Measurements from ENCODE around the gene SHISA3.

The SHISA3 gene

DNA sequence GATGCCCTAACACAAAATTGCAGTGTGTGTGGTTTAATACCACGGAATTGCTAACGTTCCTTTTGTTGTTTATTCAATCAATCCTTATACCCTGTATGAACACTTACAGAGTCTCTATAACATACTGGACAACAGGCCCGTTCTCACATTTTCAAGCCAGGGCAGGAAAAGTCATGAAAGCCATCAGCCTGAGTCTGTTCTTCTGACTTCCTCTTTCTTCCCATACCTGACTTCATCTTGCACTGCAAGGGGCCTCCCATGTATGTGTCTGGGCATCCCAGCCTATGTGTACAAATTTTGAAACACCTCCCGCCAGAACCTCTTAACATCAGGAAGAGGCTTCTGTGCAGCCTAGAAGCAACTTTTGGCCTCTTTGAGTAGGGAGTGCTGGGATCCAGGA, 4.9 kb upstream of the SHISA3 start:
- DNase-seq, result no peak

DNA sequence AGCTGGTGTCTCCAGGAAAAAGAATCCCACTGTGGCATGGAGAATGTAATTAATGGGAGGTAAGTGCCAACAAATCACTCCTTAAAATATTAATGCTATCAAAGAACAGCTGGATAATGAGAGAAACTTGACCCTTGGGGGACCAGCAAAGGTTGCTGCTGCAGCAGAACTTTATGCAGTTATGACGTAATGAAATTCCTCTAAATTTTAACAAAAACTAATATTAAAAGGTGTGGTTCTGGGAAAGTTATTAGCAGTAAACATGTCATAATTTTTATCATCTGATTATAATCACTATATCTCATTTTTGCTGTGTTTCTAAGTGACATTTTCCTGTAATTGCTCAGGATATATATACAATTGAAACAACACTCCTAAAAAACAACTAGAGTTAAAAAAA, 1.7 kb upstream of the SHISA3 start:
- no peak for DNase-seq

DNA sequence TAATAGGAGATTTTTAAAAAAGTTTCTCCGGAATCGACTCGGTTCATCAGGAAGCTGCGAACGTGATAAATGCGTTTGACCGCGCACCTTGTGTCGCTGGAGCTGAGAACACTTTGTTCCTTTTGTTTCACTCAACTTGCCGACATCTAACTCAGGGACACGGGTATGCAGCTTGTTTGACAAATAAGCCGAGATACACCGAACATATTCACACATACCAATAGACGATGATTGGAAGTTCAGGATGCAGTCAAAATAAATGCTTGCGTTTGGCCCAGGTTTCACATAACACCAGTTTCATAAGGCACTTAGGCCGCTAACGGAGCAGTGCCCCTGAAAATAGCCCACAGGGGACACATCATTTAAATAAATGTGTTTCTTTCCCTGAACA, 932 bp upstream of the SHISA3 start:
- DNase-seq, result no peak

DNA sequence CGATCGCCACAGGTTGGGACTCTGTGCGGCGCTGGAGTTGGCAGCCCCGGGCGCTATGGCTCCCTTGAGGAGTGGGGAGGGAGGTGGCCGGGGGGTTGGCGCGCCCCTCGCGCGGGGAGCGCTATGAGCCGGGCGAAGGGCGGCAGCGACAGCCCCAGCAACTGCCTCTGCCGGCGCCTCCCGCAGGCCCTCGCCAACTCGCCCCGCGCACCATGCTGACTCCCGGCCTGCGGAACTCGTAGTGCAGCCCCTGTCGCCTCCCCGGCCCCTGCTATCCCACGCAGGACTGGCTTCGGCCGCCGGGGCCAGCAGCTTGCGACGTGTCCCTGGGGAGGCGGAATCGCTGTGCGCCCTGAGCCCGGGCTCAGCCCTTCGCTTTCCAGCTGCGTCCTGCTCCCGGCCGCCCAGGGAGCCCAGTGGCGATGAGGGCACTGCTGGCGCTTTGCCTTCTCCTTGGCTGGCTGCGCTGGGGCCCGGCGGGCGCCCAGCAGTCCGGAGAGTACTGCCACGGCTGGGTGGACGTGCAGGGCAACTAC, 415 bp downstream of the SHISA3 start:
- no peak for DNase-seq

DNA sequence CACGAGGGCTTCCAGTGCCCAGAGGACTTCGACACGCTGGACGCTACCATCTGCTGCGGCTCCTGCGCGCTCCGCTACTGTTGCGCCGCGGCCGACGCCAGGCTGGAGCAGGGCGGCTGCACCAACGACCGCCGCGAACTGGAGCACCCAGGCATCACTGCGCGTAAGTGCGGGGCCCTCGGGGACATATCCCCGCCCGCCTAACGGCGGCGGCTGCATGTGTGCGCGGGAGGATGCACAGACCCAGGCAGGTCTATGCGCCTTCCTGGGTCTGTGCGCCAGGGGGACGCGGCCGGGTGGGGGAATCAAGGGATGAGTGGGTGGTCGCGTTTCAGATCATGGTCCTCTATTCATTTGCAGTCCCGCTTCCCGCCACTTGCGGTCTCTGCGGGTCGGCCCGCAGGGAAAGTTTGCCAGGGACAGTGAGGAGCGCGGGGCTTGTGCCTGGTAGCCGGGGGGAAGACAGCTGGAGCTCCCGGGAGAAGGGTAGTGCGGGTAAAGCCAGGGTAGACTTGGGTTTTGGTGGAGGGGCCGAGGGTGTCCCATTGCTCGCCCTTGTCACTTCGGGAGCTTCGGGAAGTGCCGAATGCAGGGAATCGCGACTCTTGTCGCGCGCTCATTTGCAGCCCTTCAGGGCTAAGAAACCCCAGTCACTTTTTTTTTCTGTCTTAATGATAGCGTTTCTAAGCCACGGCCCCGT, 1.0 kb downstream of the SHISA3 start:
- DNase-seq, result no peak

DNA sequence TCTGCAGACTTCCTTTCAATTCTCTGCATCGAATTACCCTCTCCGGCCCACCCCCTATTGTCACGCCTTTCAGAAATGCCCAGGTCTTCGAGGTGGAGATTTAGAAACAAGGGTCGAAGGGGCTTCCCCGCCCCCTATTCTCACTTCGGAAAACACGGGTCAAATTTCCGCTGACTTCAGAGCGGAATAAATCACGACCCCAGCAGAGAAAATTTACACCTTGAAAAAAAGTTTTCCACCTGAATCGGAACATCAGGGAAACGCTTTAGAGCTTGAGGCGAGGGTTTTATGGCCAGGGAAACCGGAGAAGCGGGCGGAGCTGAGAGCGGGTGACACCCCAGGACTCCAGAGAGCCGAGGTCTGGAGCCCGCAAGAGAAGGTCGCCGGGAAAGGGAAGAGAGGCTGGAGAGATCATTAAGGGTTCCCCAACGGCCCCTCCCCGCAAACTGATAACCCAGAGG, 1.6 kb downstream of the SHISA3 start:
- no peak for DNase-seq

DNA sequence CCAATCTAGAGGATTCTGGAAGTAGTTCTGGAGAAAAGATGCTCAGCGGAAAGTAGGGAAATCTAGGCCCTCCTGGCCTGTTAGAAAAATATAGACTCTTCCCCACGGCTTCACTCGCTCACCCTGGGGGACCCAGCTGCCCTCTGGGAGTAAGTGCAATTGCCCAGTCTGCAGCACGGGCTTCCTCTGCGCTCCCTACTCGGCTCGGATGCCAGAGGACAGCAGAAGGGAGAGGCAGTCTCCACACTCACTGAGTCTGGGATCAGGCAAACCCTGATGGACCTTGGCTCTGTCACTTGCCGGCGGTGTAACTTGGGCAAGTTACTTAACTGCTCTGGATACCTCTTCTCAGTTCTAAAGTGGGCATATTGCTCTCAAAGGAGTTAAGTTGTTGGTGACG, 2.1 kb downstream of the SHISA3 start:
- no peak for DNase-seq

DNA sequence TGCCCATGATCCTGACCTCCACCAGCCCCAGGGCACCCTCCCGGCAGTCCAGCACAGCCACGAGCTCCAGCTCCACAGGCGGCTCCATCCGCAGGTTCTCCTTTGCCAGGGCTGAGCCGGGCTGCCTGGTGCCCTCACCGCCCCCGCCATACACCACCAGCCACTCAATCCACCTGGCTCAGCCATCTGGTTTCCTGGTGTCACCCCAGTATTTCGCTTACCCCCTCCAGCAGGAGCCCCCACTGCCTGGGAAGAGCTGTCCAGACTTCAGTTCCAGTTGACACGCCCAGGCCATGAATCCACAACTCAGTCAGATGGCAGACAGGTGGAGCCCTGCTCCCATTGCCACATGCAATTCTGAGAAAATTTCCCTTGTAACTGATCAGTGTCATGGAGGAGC, 3.9 kb downstream of the SHISA3 start:
- no peak for DNase-seq

DNA sequence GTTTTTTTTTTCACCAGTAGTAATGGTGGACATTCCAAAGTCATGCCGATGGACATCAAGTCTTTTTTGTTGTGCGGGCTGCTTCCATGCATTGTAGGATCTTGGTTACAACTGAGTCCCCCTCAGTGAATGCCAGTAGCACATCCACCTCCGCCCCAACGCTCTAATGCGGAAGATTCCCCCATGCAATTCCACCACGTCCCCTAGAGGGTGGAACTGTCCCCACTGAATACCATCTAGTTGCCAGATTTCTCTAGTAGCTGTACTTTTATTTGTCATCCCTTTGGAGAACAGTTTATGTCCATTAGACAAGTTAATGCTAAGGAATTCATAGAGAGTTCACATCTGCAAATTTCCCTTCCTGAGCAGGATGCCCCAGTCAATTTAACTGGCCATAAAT, 6.7 kb downstream of the SHISA3 start:
- DNase-seq, result no peak

DNA sequence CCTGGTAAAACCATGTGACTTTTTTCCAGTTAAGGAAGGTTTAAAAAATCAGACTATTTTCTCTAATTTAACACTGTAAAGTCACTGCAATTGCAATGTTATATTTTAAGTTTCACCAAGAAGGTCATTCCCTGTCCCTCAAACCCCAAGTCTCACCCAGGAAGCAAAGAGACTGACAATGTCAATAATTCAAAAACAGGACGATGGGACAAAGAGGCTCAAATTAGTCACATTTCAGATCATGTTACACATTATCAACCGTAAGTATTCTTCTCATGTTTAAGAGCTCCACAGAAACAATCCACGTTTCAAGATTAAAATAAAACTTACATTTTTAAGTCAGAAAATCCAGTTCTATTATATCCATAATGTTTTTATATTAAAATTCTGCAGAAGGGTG, 13.2 kb downstream of the SHISA3 start:
- DNase-seq, result no peak

DNA sequence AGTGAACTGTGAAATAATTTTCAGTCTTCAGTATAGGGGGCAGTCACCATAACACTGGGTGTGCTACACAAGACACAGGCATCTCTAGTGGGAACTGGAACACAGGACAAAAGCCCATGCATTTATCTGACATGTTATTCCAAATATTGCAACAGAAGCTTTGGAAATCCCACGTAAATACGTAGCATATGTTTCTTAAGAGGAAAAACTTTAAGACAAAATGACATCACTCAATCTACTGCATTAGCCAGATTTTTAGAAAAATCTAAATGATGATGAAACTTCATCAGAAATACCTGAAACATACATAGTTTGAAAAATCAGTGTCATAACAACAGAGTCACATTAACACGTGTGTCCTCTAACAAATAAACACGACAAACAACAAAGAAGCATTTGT, 14.5 kb downstream of the SHISA3 start:
- DNase-seq, result no peak

DNA sequence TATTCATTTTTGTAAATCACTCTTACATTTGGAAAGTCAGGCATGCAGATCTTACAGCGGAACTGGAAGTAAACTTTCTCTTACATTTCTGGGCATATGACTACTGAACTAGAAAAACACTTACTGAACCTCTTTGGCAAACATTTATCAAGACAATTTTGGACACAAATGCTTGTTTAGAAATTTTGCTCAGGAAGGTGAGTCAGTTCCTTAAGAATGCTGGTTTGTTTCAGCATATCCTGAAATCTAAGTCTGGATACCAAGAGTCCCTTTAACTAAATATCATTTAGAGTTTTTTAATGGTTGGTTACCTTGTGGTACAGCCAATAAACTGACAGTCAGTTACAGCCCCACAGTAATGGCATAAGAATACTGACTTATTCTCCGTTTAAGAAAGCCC, 15.0 kb downstream of the SHISA3 start:
- no peak for DNase-seq

DNA sequence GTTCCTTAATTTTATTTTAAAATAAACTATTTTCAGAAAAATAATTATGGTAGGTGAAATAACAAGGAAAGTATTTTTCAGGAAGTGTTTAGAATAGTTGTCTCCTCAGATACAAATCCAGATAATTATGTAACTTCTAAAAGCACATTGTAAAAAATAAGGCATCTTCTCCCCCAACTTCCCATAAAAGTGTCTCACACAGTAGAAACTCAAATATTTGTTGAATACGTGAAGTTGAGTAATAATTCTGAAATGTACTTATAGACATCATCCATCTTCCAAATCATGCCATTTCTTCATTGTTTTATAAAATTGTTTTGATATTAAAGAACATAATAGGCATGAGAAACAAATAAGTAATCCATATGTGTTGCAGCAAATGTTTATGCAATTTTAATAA, 18.0 kb downstream of the SHISA3 start:
- DNase-seq, result no peak

DNA sequence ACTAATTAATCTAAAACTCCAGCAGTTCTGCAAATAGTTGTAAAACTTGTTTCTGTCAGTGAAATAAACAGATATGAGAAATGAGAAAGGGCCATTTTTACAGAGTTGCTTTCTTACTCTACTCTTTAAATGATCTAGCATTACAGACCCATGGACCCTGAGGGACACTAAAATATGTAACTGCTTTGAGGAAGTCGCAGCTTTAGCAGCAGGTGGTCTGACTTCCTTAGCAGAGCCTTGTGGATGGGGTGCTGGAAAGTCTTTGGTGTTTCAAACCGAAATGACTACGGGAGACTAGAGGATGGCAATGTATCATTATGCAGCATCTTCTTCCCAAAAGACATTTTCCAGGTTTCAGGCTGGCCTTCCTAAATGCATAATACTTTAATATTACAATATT, 18.7 kb downstream of the SHISA3 start:
- no peak for DNase-seq

DNA sequence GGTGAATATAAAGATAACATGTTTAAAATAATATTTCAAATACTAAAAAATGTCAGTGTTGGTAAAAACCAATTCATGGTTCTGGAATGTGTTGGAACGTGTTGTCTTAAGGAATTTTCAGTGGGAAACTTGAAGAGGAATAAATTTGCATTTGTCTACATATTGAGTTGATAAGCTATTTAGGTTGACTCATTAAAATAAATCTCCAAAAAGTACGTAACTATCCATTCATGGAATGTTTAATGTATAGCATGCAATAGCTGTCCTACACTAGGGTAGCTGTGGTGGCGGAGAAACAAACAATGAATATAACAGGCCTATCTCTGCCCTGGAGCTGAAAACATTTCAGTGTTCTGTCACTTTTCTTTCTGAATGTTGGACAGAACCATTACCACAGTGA, 20.3 kb downstream of the SHISA3 start:
- DNase-seq, result no peak

DNA sequence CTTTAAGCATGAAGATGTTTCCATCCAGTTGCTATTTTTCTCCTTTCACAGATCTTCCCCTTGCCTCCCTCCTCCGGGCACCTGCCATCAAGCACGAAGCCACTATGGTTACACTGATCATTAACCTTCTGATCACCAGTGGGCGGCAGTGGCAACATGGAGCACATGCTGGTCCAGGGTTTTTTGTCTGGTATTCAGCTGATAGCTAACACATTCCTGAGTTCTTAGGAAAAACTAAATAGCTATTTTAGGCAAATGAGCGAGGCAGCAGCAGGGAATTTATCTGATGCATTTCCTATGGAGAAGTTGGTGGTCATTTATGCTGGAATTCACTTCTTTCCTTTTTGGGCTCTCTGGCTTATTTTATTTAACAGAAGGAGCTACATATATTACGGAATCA, 22.9 kb downstream of the SHISA3 start:
- DNase-seq, result no peak

DNA sequence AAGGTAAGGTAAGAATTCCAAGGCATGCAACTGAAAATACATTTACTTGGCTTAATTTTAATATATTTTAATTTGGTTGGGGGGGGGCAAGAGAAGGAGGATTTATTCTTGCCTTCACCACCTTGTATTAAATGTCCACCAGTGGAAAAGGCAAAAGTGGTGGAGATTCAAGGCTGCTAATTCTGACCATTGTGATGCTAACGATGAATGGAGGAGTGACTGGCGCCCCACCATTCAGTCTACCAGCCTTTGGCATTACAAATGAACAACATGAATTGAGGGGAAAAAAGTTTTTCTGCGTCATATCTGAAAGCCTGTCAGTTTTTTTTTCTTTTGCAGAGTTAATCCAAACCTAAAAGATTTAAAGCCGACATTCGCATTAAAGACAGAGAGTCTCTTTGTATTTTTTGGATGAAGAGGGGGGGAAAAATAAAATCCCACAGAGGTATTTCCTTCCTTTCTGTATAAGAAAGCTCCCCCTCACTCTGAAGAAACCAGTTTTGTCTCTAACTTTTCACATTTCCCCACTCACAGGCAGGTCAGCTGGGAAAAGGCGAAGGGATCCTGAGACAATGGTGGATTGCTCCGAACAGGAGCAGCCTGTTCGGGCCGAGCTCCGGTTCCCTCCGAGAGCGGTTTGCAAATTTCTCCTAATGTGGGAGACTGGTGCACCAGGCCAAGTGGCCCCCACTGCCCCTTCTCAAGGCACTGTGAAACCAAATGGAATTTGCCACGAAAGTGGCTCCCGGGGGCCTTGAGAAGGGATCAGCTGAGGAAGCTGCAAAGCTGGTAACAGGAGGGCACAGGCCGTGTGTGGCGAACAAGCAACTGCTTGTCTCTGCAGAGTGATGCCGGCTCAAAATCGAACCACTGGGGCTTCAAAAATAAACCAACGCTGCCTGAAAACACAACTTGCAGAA, 28.1 kb downstream of the SHISA3 start:
- DNase-seq, result no peak

DNA sequence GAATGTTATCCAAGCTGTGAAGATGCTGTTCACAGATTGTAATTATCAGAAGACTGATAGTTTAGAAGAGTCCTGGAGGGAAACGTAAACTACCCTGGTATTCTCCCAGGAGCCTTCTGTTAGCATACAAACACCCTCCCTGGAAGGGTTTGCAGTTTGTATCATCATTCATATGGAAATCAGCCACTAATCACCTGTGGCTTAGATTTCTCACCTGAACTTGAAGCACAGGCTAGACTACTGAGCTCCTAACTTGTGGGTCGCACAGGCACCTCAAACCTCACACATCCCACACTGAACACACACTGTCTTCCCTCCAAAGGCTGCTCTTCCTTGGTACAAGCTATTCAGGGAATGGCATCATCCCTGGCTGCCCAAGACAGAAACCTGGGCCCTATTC, 30.7 kb downstream of the SHISA3 start:
- no peak for DNase-seq

DNA sequence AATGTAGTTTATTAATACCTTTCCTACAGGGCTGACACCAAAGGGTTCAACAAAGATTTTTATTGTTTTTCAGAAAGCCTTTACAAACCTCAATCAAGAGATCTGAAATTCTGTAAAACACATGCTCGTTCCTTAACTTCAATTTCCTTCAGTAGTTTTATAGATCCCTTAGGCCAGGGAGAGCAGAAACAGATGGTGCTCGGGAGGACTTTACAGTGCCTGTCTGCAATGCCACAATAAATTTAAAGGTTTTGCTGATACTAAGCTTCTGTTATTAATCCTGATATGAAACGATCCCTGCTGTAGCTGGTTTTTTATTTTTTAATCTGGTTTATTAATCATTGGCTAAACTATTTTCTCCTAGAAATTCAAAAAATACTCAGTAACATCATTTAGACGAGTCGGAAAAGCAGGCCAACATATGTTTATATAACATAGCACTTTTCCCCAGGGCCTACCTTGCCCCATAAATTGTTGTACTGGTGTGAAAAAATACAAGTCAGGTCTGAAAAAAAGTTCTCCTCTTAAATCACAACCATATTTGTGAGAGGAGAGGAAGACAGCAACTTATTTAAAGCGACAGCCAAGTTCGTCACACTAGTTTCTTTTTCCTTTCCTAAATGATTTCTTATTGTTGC, 39.8 kb downstream of the SHISA3 start:
- no peak for DNase-seq

DNA sequence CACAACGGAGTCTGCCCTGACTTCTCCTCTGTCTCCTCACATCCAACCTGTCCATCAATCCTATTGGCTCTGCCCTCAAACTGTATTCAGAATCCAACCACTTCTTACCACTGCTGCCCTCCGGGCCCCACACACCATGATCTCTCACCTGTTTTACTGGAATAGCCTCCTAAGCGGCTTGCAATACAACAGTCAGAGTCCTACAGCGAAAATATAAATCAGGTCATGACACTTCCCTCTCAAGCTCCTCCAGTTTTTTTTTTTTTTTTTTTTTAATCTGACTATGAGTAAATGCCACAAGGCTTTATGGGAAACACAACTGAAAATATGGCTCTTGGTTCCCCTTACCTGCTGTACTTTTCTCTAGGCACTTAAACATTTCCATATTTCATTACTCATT, 42.8 kb downstream of the SHISA3 start:
- no peak for DNase-seq

DNA sequence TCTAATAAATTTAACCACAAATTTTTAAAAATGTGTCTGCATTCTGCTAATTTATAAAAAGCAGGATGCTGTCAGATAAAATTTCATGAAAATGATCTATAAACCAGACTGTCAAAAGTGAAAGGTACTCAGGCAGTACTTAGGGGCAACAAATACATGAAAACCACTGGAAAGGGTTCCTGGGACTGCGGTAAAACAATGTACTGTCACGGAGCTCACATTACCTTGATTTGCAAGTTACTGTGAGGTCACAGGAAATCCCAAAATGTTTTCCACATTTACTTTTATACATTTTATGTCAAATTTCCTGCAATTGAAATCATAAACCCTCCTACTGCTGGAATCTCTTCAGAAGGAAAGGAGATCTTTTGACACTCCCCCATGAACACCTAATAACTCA, 45.3 kb downstream of the SHISA3 start:
- DNase-seq, result no peak

DNA sequence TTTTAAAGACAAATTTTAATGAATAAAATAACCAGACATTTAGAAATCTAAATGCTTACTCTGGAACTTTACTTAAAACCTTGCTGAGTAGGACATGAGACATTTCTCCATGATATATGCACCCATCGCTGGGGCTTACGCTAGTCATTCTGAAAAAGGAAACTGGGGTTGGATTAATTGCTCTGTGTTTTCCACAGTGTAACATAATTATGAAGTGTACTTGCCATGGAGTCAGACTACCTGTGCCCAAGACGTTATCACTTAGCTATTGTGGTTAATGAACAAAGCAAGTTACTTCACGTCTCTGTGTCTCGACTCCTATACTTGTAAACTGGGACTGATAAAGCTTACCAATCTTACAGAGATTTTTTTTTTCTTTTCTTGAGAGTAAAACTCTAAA, 47.8 kb downstream of the SHISA3 start:
- DNase-seq, result no peak

DNA sequence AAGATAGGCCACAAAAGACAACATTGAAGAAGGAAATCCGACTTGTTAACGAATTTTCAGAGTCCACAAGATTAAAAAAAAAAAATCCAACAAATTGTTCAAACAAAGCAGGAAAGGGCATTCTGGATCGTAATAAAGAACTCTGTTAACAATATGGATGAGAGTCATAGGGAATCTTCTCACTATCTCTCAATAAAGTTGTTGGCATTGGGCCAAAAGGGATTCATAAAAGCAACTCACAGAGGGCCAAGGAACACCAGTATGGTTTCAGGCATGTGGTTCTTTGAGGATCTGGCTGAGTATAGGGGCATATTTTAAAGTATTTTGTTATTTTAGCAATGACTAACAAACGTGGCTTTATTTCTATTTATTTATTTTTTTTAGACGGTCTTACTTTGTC, 49.5 kb downstream of the SHISA3 start:
- no peak for DNase-seq
